Inflammatory macrophage treated with lipopolysaccharide for 1 hour (primary cell): ENCODE results near the gene TDRD9.

Source experiments
- DNase-seq, 2 donors: peaks; one replicate each; pipeline ENCODE4 v3.0.0-alpha.2; 2020 to 2022

Gene TDRD9

GRCh38 chr14:103925316-103925715, 2.9 kb upstream of the TDRD9 start:
- DNase-seq, result peak; percentile 18 to 27

- no peak for DNase-seq
Observed at GRCh38 chr14:103927566-103927965, 690 bp upstream of the TDRD9 start.

- DNase-seq, result no peak
Observed at GRCh38 chr14:103930051-103930604, 1.9 kb downstream of the TDRD9 start.

GRCh38 chr14:103931422-103931821, 3.2 kb downstream of the TDRD9 start:
- peak; percentile 45 to 73 for DNase-seq

GRCh38 chr14:103932791-103933490, 4.7 kb downstream of the TDRD9 start:
- peak; percentile 25 to 35 for DNase-seq

- DNase-seq, result no peak
Observed at GRCh38 chr14:103935102-103935501, 6.8 kb downstream of the TDRD9 start.

GRCh38 chr14:103941462-103941861, 13.2 kb downstream of the TDRD9 start:
- DNase-seq, result no peak

- no peak for DNase-seq
Observed at GRCh38 chr14:103941973-103942736, 13.9 kb downstream of the TDRD9 start, which contains the start of gene RD3L. Gene RD3L, minus strand, starts transcription at chr14:103942529. Its CDS starts 834 bp downstream, at chr14:103941695.

- DNase-seq, result no peak
Observed at GRCh38 chr14:103943673-103944072, 15.4 kb downstream of the TDRD9 start.

GRCh38 chr14:103946975-103947374, 18.7 kb downstream of the TDRD9 start:
- DNase-seq, result no peak

GRCh38 chr14:103948442-103948841, 20.2 kb downstream of the TDRD9 start:
- no peak for DNase-seq

- DNase-seq, result peak; percentile 50 to 54
Observed at GRCh38 chr14:103949131-103949790, 21.0 kb downstream of the TDRD9 start.

- no peak for DNase-seq
Observed at GRCh38 chr14:103960457-103961055, 32.3 kb downstream of the TDRD9 start.

GRCh38 chr14:103961928-103962578, 33.8 kb downstream of the TDRD9 start:
- no peak for DNase-seq

- no peak for DNase-seq
Observed at GRCh38 chr14:103966631-103967030, 38.4 kb downstream of the TDRD9 start.

- no peak for DNase-seq
Observed at GRCh38 chr14:103969961-103970360, 41.7 kb downstream of the TDRD9 start.

GRCh38 chr14:103973354-103973753, 45.1 kb downstream of the TDRD9 start:
- no peak for DNase-seq

GRCh38 chr14:103974575-103974974, 46.3 kb downstream of the TDRD9 start:
- no peak for DNase-seq

GRCh38 chr14:103980623-103981238, 52.5 kb downstream of the TDRD9 start:
- DNase-seq, result peak in 1 of 2 donors; percentile 6

GRCh38 chr14:103984196-103984595, 55.9 kb downstream of the TDRD9 start:
- no peak for DNase-seq

- no peak for DNase-seq
Observed at GRCh38 chr14:103989034-103989433, 60.8 kb downstream of the TDRD9 start.

GRCh38 chr14:103989964-103990363, 61.7 kb downstream of the TDRD9 start:
- DNase-seq, result no peak
